PC-3 (cell line): Measurements from ENCODE around the gene SRI. TPM values are rescaled to one million over a fixed set of nuclear protein-coding genes. Genes with fewer than 3 reads are reported as not detected.

Source experiments
- ATAC-seq: fragments of 200-7000 bp; cut with Tn5 transposase; 2 replicates; pipeline ENCODE4 v1.9.1; 2020; ENCODE audit warnings: mild to moderate bottlenecking, moderate library complexity
- BruUV-seq: library from RNA; stranded (reverse); fragments of 400-500 nt; replicated peaks from 2 replicates; lab custom pipeline; 2021; lab: Mats Ljungman, UMichigan
- CTCF ChIA-PET: fragments of 300-600 bp; sonication (Branson Sonifier 250); formaldehyde crosslinking; loops from one replicate; lab custom pipeline; 2022; ENCODE audit warnings: antibody characterized with exemption; lab: Charles Lee
- POLR2A ChIA-PET: fragments of 300-600 bp; sonication (Branson Sonifier 250); formaldehyde crosslinking; loops from one replicate; lab custom pipeline; 2022; ENCODE audit warnings: antibody characterized with exemption; ENCODE audit not compliant: unreplicated experiment; lab: Charles Lee
- DNase-seq: peaks from one replicate; pipeline ENCODE4 v3.0.0-alpha.2; 2015
- H2AFZ ChIP-seq: fragments of 300-600 bp; sonication (generic); 2 replicates; pipeline ENCODE4 v1.6.0; 2016; ENCODE audit warnings: antibody characterized with exemption, low read length
- H3F3A ChIP-seq: fragments of 300-600 bp; sonication (generic); one replicate; pipeline ENCODE4 v1.6.0; 2017; ENCODE audit warnings: antibody characterized with exemption, low read length, control low read depth, mild to moderate bottlenecking; ENCODE audit not compliant: unreplicated experiment
- H3K27ac ChIP-seq: fragments of 300-600 bp; sonication (generic); 2 replicates; pipeline ENCODE4 v1.5.1; 2016; ENCODE audit warnings: mild to moderate bottlenecking, low read length
- H3K27me3 ChIP-seq: fragments of 300-600 bp; sonication (generic); 2 replicates; pipeline ENCODE4 v1.6.1; 2016; ENCODE audit warnings: low read length, mixed read lengths
- H3K36me3 ChIP-seq: fragments of 300-600 bp; sonication (generic); 2 replicates; pipeline ENCODE4 v1.6.1; 2016; ENCODE audit warnings: low read depth, mixed run types, low read length, mixed read lengths
- H3K4me1 ChIP-seq: fragments of 300-600 bp; sonication (generic); 2 replicates; pipeline ENCODE4 v1.5.1; 2016; ENCODE audit warnings: low read length; ENCODE audit not compliant: insufficient read depth
- H3K4me2 ChIP-seq: fragments of 300-600 bp; sonication (generic); 2 replicates; pipeline ENCODE4 v1.6.0; 2016; ENCODE audit warnings: low read length
- H3K4me3 ChIP-seq: fragments of 300-600 bp; sonication (generic); 2 replicates; pipeline ENCODE4 v1.5.1; 2016; ENCODE audit warnings: mild to moderate bottlenecking, low read length, mixed read lengths
- H3K79me2 ChIP-seq: fragments of 300-600 bp; sonication (generic); 2 replicates; pipeline ENCODE4 v1.6.1; 2017; ENCODE audit warnings: low read length, mixed read lengths
- H3K9ac ChIP-seq: fragments of 300-600 bp; sonication (generic); 2 replicates; pipeline ENCODE4 v1.6.0; 2016; ENCODE audit warnings: mild to moderate bottlenecking, low read length
- H3K9me2 ChIP-seq: fragments of 300-600 bp; sonication (generic); replicated peaks from 2 replicates; pipeline ENCODE4 v1.6.1; 2016; ENCODE audit warnings: mixed run types, low read length, mixed read lengths
- H3K9me3 ChIP-seq: fragments of 300-600 bp; sonication (generic); 2 replicates; pipeline ENCODE4 v1.6.1; 2016; ENCODE audit warnings: low read length, mixed read lengths
- H4K20me1 ChIP-seq: fragments of 300-600 bp; sonication (generic); 2 replicates; pipeline ENCODE4 v1.6.1; 2016; ENCODE audit warnings: low read length, mixed read lengths
- EZH2 ChIP-seq: fragments of 300-600 bp; sonication (generic); IDR thresholded peaks from one replicate; pipeline ENCODE4 v1.6.1; 2017; ENCODE audit warnings: antibody characterized with exemption, mild to moderate bottlenecking, low read length; ENCODE audit not compliant: unreplicated experiment
- EZH2phosphoT487 ChIP-seq: fragments of 300-600 bp; sonication (generic); IDR thresholded peaks from 2 replicates; pipeline ENCODE4 v1.6.1; 2018; ENCODE audit warnings: mild to moderate bottlenecking, antibody characterized with exemption, low read length, borderline replicate concordance
- intact Hi-C: fragments of 100-400 bp; cut with micrococcal nuclease; formaldehyde crosslinking; loops from 2 replicates; pipeline ENCODE4 v1.9.0; 2023
- total RNA-seq: library from RNA; depleted of rRNA; stranded (reverse); fragments of >200 nt; gene quantifications from 2 replicates; pipeline ENCODE4 v1.2.3, GENCODE V29; 2014
- TF ChIP-seq, protein P1 (sequence below): fragments of 300-600 bp; sonication (generic); conservative IDR thresholded peaks from 2 replicates; pipeline ENCODE4 v1.5.1; 2017; ENCODE audit warnings: antibody characterized with exemption, low read depth, mild to moderate bottlenecking, low read length

Gene SRI
- total RNA-seq, 1 experiment from 2014 or later, result 151 TPM

DNA sequence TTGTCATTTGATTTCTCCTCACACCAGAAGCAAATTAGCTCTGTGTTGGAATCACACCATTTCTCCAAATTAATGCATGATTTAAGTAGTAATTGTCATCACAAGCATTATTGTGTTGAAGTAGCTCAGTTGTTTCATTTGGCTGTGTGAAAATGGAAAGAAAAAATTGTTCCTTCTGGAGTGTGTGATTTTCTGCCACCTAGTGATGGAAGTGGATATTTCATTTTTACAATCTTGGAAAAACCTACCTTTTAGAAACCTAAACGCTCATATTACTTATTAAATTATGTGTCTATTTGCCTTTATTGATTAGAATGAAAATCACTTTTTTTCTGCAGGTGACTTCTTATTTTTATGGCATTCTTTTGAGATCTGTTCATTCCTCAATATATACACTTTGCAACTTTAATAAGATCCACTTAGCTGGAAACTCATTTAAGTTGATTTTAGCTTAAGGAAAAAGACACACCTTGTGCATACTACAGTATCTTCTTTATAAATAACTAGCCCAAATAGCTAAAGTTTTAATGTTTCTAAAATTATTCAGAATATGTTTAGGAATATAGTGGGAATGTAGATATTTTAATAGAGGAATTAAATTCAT is 50.0 kb downstream of the SRI start:
- intact Hi-C loops, result loop anchor here (2.0 to 10.0 kb wide), 2 partner anchors 369 to 665 kb away; no protein-coding TSS in a partner anchor
- DNase-seq, result peak; percentile 55

DNA sequence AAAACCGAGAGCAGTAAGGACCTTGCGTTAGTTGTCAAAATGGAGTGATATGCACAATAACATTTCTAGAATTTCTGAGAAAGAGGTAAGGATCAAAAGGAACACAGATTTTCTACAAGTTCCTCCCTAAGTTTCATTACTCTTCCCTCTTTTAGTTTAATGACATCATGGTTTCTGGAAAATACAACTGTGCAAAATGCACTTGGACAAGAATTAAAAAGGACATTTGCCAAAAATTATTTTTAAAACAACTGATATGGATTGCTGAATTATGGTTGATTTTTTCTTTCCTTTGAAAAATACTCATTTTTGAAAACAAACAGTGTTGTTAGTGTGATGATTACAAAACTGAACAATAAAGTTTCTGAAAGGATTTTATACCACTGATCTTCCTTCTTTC is 52.1 kb downstream of the SRI start:
- Histone ChIP-seq H3K27ac (no peak overlapping the region), H2AFZ (no peak overlapping the region), H3K36me3 (no peaks in the 10 kb centered on the region), H3K9ac (no peak overlapping the region), H3K79me2 (no peaks in the 10 kb centered on the region), H4K20me1 (no peaks in the 10 kb centered on the region), H3K4me1 (no peaks in the 10 kb centered on the region), H3K4me2 (no peak overlapping the region), H3F3A (no peaks in the 10 kb centered on the region), H3K9me3 (no peaks in the 10 kb centered on the region), H3K9me2 (no peaks in the 10 kb centered on the region), H3K4me3 (no peak overlapping the region), H3K27me3 (no peaks in the 10 kb centered on the region)
- DNase-seq (no peak), ATAC-seq (no peak)
- TF ChIP-seq, protein P1, sequence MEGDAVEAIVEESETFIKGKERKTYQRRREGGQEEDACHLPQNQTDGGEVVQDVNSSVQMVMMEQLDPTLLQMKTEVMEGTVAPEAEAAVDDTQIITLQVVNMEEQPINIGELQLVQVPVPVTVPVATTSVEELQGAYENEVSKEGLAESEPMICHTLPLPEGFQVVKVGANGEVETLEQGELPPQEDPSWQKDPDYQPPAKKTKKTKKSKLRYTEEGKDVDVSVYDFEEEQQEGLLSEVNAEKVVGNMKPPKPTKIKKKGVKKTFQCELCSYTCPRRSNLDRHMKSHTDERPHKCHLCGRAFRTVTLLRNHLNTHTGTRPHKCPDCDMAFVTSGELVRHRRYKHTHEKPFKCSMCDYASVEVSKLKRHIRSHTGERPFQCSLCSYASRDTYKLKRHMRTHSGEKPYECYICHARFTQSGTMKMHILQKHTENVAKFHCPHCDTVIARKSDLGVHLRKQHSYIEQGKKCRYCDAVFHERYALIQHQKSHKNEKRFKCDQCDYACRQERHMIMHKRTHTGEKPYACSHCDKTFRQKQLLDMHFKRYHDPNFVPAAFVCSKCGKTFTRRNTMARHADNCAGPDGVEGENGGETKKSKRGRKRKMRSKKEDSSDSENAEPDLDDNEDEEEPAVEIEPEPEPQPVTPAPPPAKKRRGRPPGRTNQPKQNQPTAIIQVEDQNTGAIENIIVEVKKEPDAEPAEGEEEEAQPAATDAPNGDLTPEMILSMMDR, result no peak
- TF ChIP-seq EZH2 (no peak), EZH2phosphoT487 (no peak)
- CTCF ChIA-PET, result no interaction called here
- intact Hi-C loops, result loop anchor here (2.0 to 10.0 kb wide), 2 partner anchors 367 to 663 kb away; no protein-coding TSS in a partner anchor
- POLR2A ChIA-PET, result no interaction called here
- no TSS peak for BruUV-seq

More for the DNA sequence above, 50.0 kb downstream of the SRI start:
- no peaks in the 10 kb centered on the region for H3F3A ChIP-seq
- CTCF ChIA-PET, result interaction anchor here (0.7 to 1.3 kb wide), 3 partner anchors 28 to 235 kb away, joined by 3 to 8 read pairs (median 4); no protein-coding TSS in a partner anchor
- ATAC-seq, result peak; percentile 51; the same call in 1 of the 2 replicates
- no peaks in the 10 kb centered on the region for H3K4me1 ChIP-seq
- no peak overlapping the region for H3K27ac ChIP-seq
- H3K4me2 ChIP-seq, result no peak overlapping the region
- H3K9me2 ChIP-seq, result no peaks in the 10 kb centered on the region
- H2AFZ ChIP-seq, result no peak overlapping the region
- no TSS peak for BruUV-seq
- H3K79me2 ChIP-seq, result no peaks in the 10 kb centered on the region
- TF ChIP-seq EZH2, result no peak
- TF ChIP-seq, protein P1, result peak; percentile 68
- H4K20me1 ChIP-seq, result no peaks in the 10 kb centered on the region
- no peaks in the 10 kb centered on the region for H3K27me3 ChIP-seq
- no peaks in the 10 kb centered on the region for H3K36me3 ChIP-seq
- POLR2A ChIA-PET, result no interaction called here
- no peak overlapping the region for H3K4me3 ChIP-seq
- H3K9ac ChIP-seq, result no peak overlapping the region
- H3K9me3 ChIP-seq, result no peaks in the 10 kb centered on the region

DNA sequence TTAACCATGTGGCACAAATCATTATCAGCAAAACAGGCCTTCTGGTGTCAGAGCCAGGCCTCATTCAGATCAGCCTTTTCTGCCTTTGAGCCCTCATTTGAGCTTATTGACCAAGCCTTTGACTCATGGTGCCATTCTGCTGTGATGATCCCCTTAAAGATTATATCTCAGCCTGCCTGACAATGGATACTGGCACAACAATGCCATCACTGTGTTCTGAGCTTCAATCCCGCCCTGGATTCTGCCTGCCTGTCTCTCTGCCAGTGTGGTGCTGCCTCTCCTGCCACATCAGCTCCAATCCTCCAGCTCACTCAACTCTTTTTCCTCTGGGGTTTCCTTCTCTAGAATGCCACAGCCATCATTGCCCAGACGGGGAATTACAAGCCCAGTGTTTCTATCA is 52.6 kb downstream of the SRI start:
- no TSS peak for BruUV-seq
- ATAC-seq, result peak; percentile 20
- H3K9me3 ChIP-seq, result no peaks in the 10 kb centered on the region
- no peak overlapping the region for H3K27ac ChIP-seq
- H3F3A ChIP-seq, result no peaks in the 10 kb centered on the region
- H3K4me2 ChIP-seq, result no peak overlapping the region
- no peak overlapping the region for H2AFZ ChIP-seq
- no peak overlapping the region for H3K9ac ChIP-seq
- CTCF ChIA-PET, result no interaction called here
- H3K4me1 ChIP-seq, result no peaks in the 10 kb centered on the region
- no peaks in the 10 kb centered on the region for H4K20me1 ChIP-seq
- H3K36me3 ChIP-seq, result no peaks in the 10 kb centered on the region
- POLR2A ChIA-PET, result no interaction called here
- no peak overlapping the region for H3K4me3 ChIP-seq
- no peak for DNase-seq
- no peak for TF ChIP-seq EZH2phosphoT487
- TF ChIP-seq, protein P1, result no peak
- TF ChIP-seq EZH2, result no peak
- no peaks in the 10 kb centered on the region for H3K27me3 ChIP-seq
- no peaks in the 10 kb centered on the region for H3K9me2 ChIP-seq
- intact Hi-C loops, result loop anchor here (10.0 kb wide), 1 partner anchor 662 kb away; no protein-coding TSS in a partner anchor
- H3K79me2 ChIP-seq, result no peaks in the 10 kb centered on the region
